Measurements from ENCODE around the gene NOTCH2.

NOTCH2 gene

GRCh38 chr1:119909890-119910596 is 159.4 kb downstream of the NOTCH2 start:
- ChIA-PET CTCF (interaction anchor here (0.7 kb wide), 1 partner anchor 39 kb away, joined by 3 read pairs; no protein-coding TSS in a partner anchor), POLR2A (ENCODE audit: low non-redundant PET) (no interaction called here)
- DNase-seq (ENCODE audit: low spot score) = no peak
- H3K27ac ChIP-seq = no peak overlapping the region
- TF ChIP-seq, protein P1, sequence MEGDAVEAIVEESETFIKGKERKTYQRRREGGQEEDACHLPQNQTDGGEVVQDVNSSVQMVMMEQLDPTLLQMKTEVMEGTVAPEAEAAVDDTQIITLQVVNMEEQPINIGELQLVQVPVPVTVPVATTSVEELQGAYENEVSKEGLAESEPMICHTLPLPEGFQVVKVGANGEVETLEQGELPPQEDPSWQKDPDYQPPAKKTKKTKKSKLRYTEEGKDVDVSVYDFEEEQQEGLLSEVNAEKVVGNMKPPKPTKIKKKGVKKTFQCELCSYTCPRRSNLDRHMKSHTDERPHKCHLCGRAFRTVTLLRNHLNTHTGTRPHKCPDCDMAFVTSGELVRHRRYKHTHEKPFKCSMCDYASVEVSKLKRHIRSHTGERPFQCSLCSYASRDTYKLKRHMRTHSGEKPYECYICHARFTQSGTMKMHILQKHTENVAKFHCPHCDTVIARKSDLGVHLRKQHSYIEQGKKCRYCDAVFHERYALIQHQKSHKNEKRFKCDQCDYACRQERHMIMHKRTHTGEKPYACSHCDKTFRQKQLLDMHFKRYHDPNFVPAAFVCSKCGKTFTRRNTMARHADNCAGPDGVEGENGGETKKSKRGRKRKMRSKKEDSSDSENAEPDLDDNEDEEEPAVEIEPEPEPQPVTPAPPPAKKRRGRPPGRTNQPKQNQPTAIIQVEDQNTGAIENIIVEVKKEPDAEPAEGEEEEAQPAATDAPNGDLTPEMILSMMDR (conservative IDR thresholded peaks at IDR 0.05; ENCODE audit: low read depth) = no peak

DNA sequence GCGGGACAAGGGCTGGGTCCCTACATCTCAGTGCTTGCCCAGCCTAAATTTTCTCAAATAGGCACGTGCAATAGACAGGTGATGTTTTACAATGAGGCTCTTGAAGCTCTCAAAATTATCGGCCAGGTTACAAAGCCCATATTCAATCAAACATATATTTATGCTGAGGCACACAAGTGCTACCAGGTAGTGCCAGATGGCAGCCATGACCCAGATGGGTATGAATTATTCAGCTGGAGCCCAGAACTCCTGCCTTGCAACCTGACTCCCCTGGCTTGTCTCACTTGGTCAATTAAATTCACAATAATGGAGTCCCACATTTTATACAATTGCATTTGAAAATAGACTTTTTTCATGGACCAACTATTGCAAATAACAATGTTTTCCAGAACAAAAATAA is 160.8 kb downstream of the NOTCH2 start:
- H3K27ac ChIP-seq = no peak overlapping the region
- TF ChIP-seq, protein P1 (conservative IDR thresholded peaks at IDR 0.05; ENCODE audit: low read depth) = no peak
- no peak for DNase-seq (ENCODE audit: low spot score)
- ChIA-PET POLR2A (ENCODE audit: low non-redundant PET) (no interaction called here), CTCF (interaction anchor here (1.0 kb wide), 1 partner anchor 19 kb away, joined by 3 read pairs; no protein-coding TSS in a partner anchor)

DNA sequence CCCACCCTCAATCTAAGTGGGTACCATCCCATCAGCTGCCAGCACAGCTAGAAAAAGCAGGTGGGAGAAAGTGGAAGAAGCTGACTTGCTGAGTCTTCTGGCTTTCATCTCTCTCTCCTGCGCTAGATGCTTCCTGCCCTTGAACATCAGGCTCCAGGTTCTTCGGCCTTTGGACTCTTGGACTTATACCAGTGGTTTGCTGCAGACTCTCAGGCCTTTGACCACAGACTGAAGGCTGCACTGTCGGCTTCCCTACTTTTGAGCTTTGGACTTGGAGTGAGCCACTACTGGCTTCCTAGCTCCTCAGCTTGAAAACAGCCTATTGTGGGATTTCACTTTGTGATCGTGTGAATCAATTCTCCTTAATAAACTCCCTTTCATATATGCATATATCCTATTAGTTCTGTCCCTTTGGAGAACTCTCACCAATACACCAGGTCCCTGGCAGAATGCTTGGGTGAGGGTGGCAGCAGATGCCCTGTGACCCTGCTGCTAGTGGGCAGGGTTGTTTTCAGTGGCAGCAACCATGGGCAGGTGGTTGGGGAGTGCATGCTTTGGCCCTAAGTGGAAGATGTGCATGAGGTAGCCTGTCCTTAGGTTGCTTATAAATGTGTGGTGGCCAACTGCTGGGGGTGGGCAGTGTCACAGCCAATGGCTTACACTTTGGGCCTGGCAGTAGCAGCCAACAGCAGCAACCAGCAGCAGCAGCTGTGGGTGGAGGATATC is 162.4 kb downstream of the NOTCH2 start:
- CTCF ChIA-PET = no interaction called here
- TF ChIP-seq, protein P1 (conservative IDR thresholded peaks at IDR 0.05; ENCODE audit: low read depth) = no peak
- POLR2A ChIA-PET (ENCODE audit: low non-redundant PET) = no interaction called here
- no peak overlapping the region for H3K27ac ChIP-seq
- no peak for DNase-seq (ENCODE audit: low spot score)

DNA sequence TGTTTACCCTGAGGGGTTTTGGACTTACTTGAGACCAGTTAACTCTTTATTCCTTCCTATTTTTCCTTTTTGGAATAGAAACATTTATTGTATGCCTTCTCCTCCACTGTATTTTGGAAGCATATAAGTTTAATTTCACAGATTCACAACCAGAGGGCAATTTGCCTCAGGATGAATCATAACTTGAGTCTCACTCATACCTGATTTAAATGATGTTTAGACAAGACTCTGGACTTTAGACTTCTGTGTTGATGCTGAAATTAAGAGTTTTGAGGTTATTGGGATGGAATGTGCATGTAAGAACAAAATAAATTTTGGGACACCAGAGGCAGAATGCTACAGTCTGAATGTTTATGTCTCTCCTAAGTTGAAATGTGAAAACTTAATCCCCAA is 166.0 kb downstream of the NOTCH2 start:
- POLR2A ChIA-PET (ENCODE audit: low non-redundant PET) = no interaction called here
- no peak overlapping the region for H3K27ac ChIP-seq
- TF ChIP-seq, protein P1 (conservative IDR thresholded peaks at IDR 0.05; ENCODE audit: low read depth) = no peak
- CTCF ChIA-PET = no interaction called here
- no peak for DNase-seq (ENCODE audit: low spot score)

- TF ChIP-seq, protein P1 (conservative IDR thresholded peaks at IDR 0.05; ENCODE audit: low read depth) = no peak
- CTCF ChIA-PET = no interaction called here
- H3K27ac ChIP-seq = no peak overlapping the region
- no peak for DNase-seq (ENCODE audit: low spot score)
- POLR2A ChIA-PET (ENCODE audit: low non-redundant PET) = no interaction called here
These were observed 166.6 kb downstream of the NOTCH2 start for GRCh38 chr1:119902775-119903442.

DNA sequence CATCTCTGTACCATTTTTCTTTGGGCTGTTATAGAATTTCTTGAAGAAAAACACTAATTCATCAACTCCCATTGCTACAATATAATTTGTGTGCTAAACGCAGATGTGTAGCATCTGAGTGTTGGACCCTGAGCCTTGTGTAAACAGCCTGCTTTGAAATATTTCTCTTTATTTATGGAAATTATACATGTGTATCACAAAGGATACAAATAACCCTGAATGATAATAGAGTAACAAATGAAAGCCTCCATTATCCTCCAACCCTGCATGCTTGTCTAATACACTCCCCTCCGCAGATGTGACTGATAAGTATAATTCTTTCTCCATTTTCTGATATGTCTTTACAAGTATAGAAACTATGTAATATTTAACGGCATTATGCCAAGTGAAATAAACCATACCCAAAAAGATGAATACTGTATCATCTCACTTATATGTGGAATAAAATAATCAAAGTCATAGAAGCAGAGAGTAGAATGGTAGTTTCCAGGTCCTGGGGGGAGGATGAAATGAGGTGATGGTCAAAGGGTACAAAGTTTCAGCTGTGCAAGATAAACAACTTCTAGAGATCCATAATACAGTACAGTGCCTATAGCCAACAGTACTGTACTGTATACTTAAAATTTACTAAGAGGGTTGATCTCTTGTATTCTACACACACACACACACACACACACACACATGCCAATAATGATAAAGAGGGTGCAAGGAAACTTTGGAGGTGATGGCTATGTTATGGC is 170.3 kb downstream of the NOTCH2 start:
- POLR2A ChIA-PET (ENCODE audit: low non-redundant PET) = no interaction called here
- no peak overlapping the region for H3K27ac ChIP-seq
- TF ChIP-seq, protein P1 (conservative IDR thresholded peaks at IDR 0.05; ENCODE audit: low read depth) = no peak
- DNase-seq (ENCODE audit: low spot score) = no peak
- CTCF ChIA-PET = no interaction called here
